Esophagus squamous epithelium (tissue), 5 donors: Measurements from ENCODE around the gene NDRG4. TPM values are rescaled to one million over a fixed set of nuclear protein-coding genes. Genes with fewer than 3 reads are reported as not detected.

ENCODE experiments used
- DNase-seq: peaks from one replicate; lab custom pipeline; 2025; lab: John Stamatoyannopoulos, UW
- H3K27ac ChIP-seq, 4 donors: fragments of 200-600 bp; sonication (generic); one replicate each; pipeline ENCODE4 v1.5.1; 2016 to 2019; ENCODE audit warnings: mild to moderate bottlenecking in 1 of 4
- H3K27me3 ChIP-seq, 4 donors: fragments of 200-600 bp; sonication (generic); 1 replicate in 3 of 4; 2 replicates in 1 of 4; pipeline versions ENCODE4 v1.5.1 to v1.6.0; 2017 to 2021; ENCODE audit warnings: antibody characterized with exemption in 1 of 4
- H3K36me3 ChIP-seq, 3 donors: fragments of 200-600 bp; sonication (generic); one replicate each; pipeline ENCODE4 v1.5.1; 2016 to 2019
- H3K4me1 ChIP-seq, 3 donors: fragments of 200-600 bp; sonication (generic); one replicate each; pipeline ENCODE4 v1.5.1; 2017 to 2019
- H3K4me3 ChIP-seq, 4 donors: fragments of 200-600 bp; sonication (generic); 1 replicate in 3 of 4; 2 replicates in 1 of 4; pipeline ENCODE4 v1.5.1; 2016 to 2019; ENCODE audit warnings: mild to moderate bottlenecking in 2 of 4, moderate library complexity in 1 of 4
- H3K9me3 ChIP-seq, 3 donors: fragments of 200-600 bp; sonication (generic); one replicate each; pipeline ENCODE4 v1.5.1; 2016 to 2019
- CTCF ChIP-seq, 6 experiments: fragments of 450-650 bp in 4 of 6; fragments of 200-600 bp in 2 of 6; sonication (generic) in 2 of 6; IDR thresholded peaks; one replicate each; pipeline ENCODE4 v1.5.1; 2016 to 2019; ENCODE audit warnings: antibody characterized with exemption in 6 of 6, mild to moderate bottlenecking in 4 of 6, moderate library complexity in 4 of 6
- POLR2A ChIP-seq, 4 donors: fragments of 450-650 bp; IDR thresholded peaks; one replicate each; pipeline ENCODE4 v1.6.1; 2017; ENCODE audit warnings: antibody characterized with exemption in 4 of 4, mild to moderate bottlenecking in 4 of 4, moderate library complexity in 3 of 4
- WGBS, 2 donors: methylation state at CpG; one replicate each; pipeline ENCODE4 v1.1.5; 2018; 5-methylcytosine and 5-hydroxymethylcytosine counted together
- intact Hi-C: fragments of 100-400 bp; cut with DNase I; formaldehyde crosslinking; loops from one replicate; pipeline ENCODE4 v1.15.0; 2022
- total RNA-seq, 4 donors: library from RNA; depleted of rRNA; stranded (reverse); fragments of >200 nt; gene quantifications; one replicate each; pipeline ENCODE4 v1.1.0, GENCODE V29; 2016
- donor health status: DM: yes; HTN: yes; CAD: no.

NDRG4 gene
- total RNA-seq, 4 donors from 2014 or later, result 19.9 to 62.1 (median 27.8) TPM

GRCh38 chr16:58492066-58492465 is 7.9 kb upstream of the NDRG4 start:
- intact Hi-C loops, result no loop called here
- no peak overlapping the region for H3K4me3 ChIP-seq
- 79 to 80% methylated on average over 4 of the region's 4 CpGs for WGBS, 2 donors
- H3K36me3 ChIP-seq, result peaks cover 0 to 4% (median 0%) of the 10 kb centered on the region in 3 donors
- H3K9me3 ChIP-seq, result no peaks in the 10 kb centered on the region
- H3K4me1 ChIP-seq, result peaks cover 0 to 9% (median 6%) of the 10 kb centered on the region in 3 donors
- no peak overlapping the region for H3K27ac ChIP-seq
- no peak for TF ChIP-seq POLR2A (IDR thresholded peaks at IDR 0.05)
- no peak for TF ChIP-seq CTCF (IDR thresholded peaks at IDR 0.05)
- no peak for DNase-seq
- H3K27me3 ChIP-seq, result peaks cover 0 to 6% (median 0%) of the 10 kb centered on the region in 4 donors

- Histone ChIP-seq H3K27ac (no peak overlapping the region), H3K9me3 (no peaks in the 10 kb centered on the region), H3K36me3 (peaks cover 0 to 4% (median 0%) of the 10 kb centered on the region in 3 donors), H3K4me3 (no peak overlapping the region), H3K4me1 (peaks cover 0 to 3% (median 3%) of the 10 kb centered on the region in 3 donors), H3K27me3 (no peaks in the 10 kb centered on the region)
- no peak for DNase-seq
- TF ChIP-seq POLR2A (IDR thresholded peaks at IDR 0.05), result no peak
- TF ChIP-seq CTCF (IDR thresholded peaks at IDR 0.05), result no peak
- 55 to 62% methylated on average over 5 of the region's 5 CpGs for WGBS, 2 donors
- intact Hi-C loops, result no loop called here
Observed at GRCh38 chr16:58492735-58493134, 7.2 kb upstream of the NDRG4 start.

- intact Hi-C loops, result no loop called here
- no peak for DNase-seq
Observed at GRCh38 chr16:58493756-58494431, 6.0 kb upstream of the NDRG4 start.

GRCh38 chr16:58494981-58495520 is 4.9 kb upstream of the NDRG4 start:
- Histone ChIP-seq H3K27ac (peak overlapping the region in 2 of 4 donors; percentile 25 to 44), H3K9me3 (no peaks in the 10 kb centered on the region), H3K4me3 (peak overlapping the region in 1 of 4 donors; percentile 24), H3K27me3 (peaks cover 0 to 8% (median 0%) of the 10 kb centered on the region in 4 donors), H3K36me3 (no peaks in the 10 kb centered on the region), H3K4me1 (peaks cover 0 to 3% (median under 1%) of the 10 kb centered on the region in 3 donors)
- WGBS, 2 donors, result 6 to 14% methylated on average over 5 to 7 of the region's 8 CpGs
- peak in 3 of 6 experiments; percentile 5 to 43 (median 7) for TF ChIP-seq CTCF (IDR thresholded peaks at IDR 0.05)
- no peak for TF ChIP-seq POLR2A (IDR thresholded peaks at IDR 0.05)
- no peak for DNase-seq
- intact Hi-C loops, result no loop called here

More at GRCh38 chr16:58493756-58494431, 6.0 kb upstream of the NDRG4 start:
- TF ChIP-seq POLR2A (IDR thresholded peaks at IDR 0.05) (no peak), CTCF (IDR thresholded peaks at IDR 0.05) (no peak)
- H3K4me1 ChIP-seq, result no peaks in the 10 kb centered on the region
- H3K4me3 ChIP-seq, result no peak overlapping the region
- no peak overlapping the region for H3K27ac ChIP-seq
- WGBS, 2 donors, result 80 to 81% methylated on average over 4 to 8 of the region's 20 CpGs
- no peaks in the 10 kb centered on the region for H3K9me3 ChIP-seq
- no peaks in the 10 kb centered on the region for H3K27me3 ChIP-seq
- H3K36me3 ChIP-seq, result no peaks in the 10 kb centered on the region
